Neural progenitor cell (in vitro differentiated cells): ENCODE measurements around the gene SDS. TPM values are rescaled to one million over a fixed set of nuclear protein-coding genes. Genes with fewer than 3 reads are reported as not detected.

ENCODE experiments used
- DNase-seq: peaks from one replicate; pipeline ENCODE4 v3.0.0-alpha.2; 2016; ENCODE audit warnings: low spot score
- H2AFZ ChIP-seq: fragments of 200-600 bp; sonication (generic); replicated peaks from 2 replicates; pipeline ENCODE4 v1.6.1; 2016; ENCODE audit warnings: antibody characterized with exemption
- H3F3A ChIP-seq: fragments of 200-600 bp; sonication (generic); 2 replicates; pipeline ENCODE4 v1.6.1; 2016; ENCODE audit warnings: antibody characterized with exemption, low read depth
- H3K27ac ChIP-seq: fragments of 200-600 bp; sonication (generic); 2 replicates; pipeline ENCODE4 v1.5.1; 2016; ENCODE audit warnings: mild to moderate bottlenecking
- H3K27me3 ChIP-seq: fragments of 200-600 bp; sonication (generic); 2 replicates; pipeline ENCODE4 v1.6.1; 2016; ENCODE audit warnings: mild to moderate bottlenecking, moderate library complexity
- H3K36me3 ChIP-seq: fragments of 200-600 bp; sonication (generic); 2 replicates; pipeline ENCODE4 v1.5.1; 2016
- H3K4me1 ChIP-seq: fragments of 200-600 bp; sonication (generic); 2 replicates; pipeline ENCODE4 v1.6.1; 2016; ENCODE audit warnings: mixed run types
- H3K4me2 ChIP-seq: fragments of 200-600 bp; sonication (generic); 2 replicates; pipeline ENCODE4 v1.6.1; 2016
- H3K4me3 ChIP-seq: fragments of 200-600 bp; sonication (generic); 2 replicates; pipeline ENCODE4 v1.5.1; 2016
- H3K79me2 ChIP-seq: fragments of 200-600 bp; sonication (generic); 2 replicates; pipeline ENCODE4 v1.6.1; 2016; ENCODE audit warnings: low read depth
- H3K9ac ChIP-seq: fragments of 200-600 bp; sonication (generic); 2 replicates; pipeline ENCODE4 v1.6.1; 2016
- H3K9me3 ChIP-seq: fragments of 200-600 bp; sonication (generic); 2 replicates; pipeline ENCODE4 v1.5.1; 2016; ENCODE audit warnings: low read depth
- H4K20me1 ChIP-seq: fragments of 200-600 bp; sonication (generic); 2 replicates; pipeline ENCODE4 v1.6.1; 2016; ENCODE audit warnings: low read depth
- H3K27ac Mint-ChIP-seq: 3 replicates; pipeline ENCODE4 v1.8.0; 2021; ENCODE audit warnings: mixed read lengths
- H3K27me3 Mint-ChIP-seq: 2 replicates; pipeline ENCODE4 v1.8.0; 2022; ENCODE audit warnings: low read depth, mild to moderate bottlenecking, inconsistent platforms, moderate library complexity, mixed read lengths; ENCODE audit not compliant: insufficient read depth
- H3K36me3 Mint-ChIP-seq: 3 replicates; pipeline ENCODE4 v1.8.0; 2021; ENCODE audit warnings: mixed read lengths
- H3K4me1 Mint-ChIP-seq: 3 replicates; pipeline ENCODE4 v1.8.0; 2021; ENCODE audit warnings: mixed read lengths
- H3K4me3 Mint-ChIP-seq: 3 replicates; pipeline ENCODE4 v1.8.0; 2021; ENCODE audit warnings: mild to moderate bottlenecking, moderate library complexity, mixed read lengths
- H3K9me3 Mint-ChIP-seq: 3 replicates; pipeline ENCODE4 v1.8.0; 2020; ENCODE audit warnings: mixed read lengths
- EZH2 ChIP-seq: fragments of 200-600 bp; sonication (generic); IDR thresholded peaks from 2 replicates; pipeline ENCODE4 v1.6.1; 2017; ENCODE audit warnings: antibody characterized with exemption, mild to moderate bottlenecking, moderate library complexity
- EZH2phosphoT487 ChIP-seq: fragments of 200-600 bp; sonication (generic); IDR thresholded peaks from 2 replicates; pipeline ENCODE4 v1.6.1; 2017; ENCODE audit warnings: antibody characterized with exemption
- total RNA-seq: library from RNA; depleted of rRNA; stranded (reverse); fragments of >200 nt; gene quantifications from 2 replicates; pipeline ENCODE4 v1.2.3, GENCODE V29; 2015; ENCODE audit warnings: low replicate concordance
- TF ChIP-seq, protein P1 (sequence below): fragments of 200-600 bp; sonication (generic); IDR thresholded peaks from 2 replicates; pipeline ENCODE4 v1.5.1; 2017; ENCODE audit warnings: antibody characterized with exemption, mild to moderate bottlenecking

SDS gene
- total RNA-seq, 1 donor from 2014 or later = not detected

DNA sequence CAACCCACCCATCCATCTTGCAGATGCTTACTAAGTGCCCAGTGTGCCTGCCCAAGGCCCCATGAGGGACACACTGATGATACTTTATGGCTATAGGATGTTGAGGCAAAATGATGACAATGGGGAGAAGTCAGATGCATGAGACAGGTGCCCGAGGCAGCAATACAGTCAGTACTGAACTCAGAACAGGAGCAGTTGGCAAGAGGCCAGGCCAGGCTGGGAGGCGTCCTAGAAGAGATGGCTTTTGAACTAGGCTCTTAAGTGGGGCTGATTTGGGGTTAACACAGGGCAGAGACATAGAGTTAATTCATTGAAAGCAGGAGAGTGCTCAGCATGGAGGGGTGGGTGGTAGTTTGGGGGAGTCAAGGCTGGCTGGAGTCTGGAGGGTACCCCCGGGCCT, 29.7 kb downstream of the SDS start:
- no peak overlapping the region for H3K9ac ChIP-seq
- no peaks in the 10 kb centered on the region for H3K27me3 ChIP-seq
- no peaks in the 10 kb centered on the region for H3K9me3 Mint-ChIP-seq
- H3K27ac ChIP-seq = no peak overlapping the region
- H3K27ac Mint-ChIP-seq = no peak overlapping the region
- H3K36me3 ChIP-seq = no peaks in the 10 kb centered on the region
- H3K36me3 Mint-ChIP-seq = peaks cover 16% of the 10 kb centered on the region
- H3K27me3 Mint-ChIP-seq = peaks cover 2% of the 10 kb centered on the region
- no peak for DNase-seq
- H3K9me3 ChIP-seq = no peaks in the 10 kb centered on the region
- H3K4me1 Mint-ChIP-seq = no peaks in the 10 kb centered on the region
- no peaks in the 10 kb centered on the region for H3F3A ChIP-seq
- no peak overlapping the region for H2AFZ ChIP-seq
- no peak overlapping the region for H3K4me3 Mint-ChIP-seq
- H3K4me1 ChIP-seq = no peaks in the 10 kb centered on the region
- TF ChIP-seq EZH2phosphoT487 (no peak), EZH2 (no peak)
- TF ChIP-seq, protein P1, sequence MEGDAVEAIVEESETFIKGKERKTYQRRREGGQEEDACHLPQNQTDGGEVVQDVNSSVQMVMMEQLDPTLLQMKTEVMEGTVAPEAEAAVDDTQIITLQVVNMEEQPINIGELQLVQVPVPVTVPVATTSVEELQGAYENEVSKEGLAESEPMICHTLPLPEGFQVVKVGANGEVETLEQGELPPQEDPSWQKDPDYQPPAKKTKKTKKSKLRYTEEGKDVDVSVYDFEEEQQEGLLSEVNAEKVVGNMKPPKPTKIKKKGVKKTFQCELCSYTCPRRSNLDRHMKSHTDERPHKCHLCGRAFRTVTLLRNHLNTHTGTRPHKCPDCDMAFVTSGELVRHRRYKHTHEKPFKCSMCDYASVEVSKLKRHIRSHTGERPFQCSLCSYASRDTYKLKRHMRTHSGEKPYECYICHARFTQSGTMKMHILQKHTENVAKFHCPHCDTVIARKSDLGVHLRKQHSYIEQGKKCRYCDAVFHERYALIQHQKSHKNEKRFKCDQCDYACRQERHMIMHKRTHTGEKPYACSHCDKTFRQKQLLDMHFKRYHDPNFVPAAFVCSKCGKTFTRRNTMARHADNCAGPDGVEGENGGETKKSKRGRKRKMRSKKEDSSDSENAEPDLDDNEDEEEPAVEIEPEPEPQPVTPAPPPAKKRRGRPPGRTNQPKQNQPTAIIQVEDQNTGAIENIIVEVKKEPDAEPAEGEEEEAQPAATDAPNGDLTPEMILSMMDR = no peak
- H4K20me1 ChIP-seq = no peaks in the 10 kb centered on the region
- no peak overlapping the region for H3K4me3 ChIP-seq
- no peaks in the 10 kb centered on the region for H3K79me2 ChIP-seq
- no peak overlapping the region for H3K4me2 ChIP-seq

DNA sequence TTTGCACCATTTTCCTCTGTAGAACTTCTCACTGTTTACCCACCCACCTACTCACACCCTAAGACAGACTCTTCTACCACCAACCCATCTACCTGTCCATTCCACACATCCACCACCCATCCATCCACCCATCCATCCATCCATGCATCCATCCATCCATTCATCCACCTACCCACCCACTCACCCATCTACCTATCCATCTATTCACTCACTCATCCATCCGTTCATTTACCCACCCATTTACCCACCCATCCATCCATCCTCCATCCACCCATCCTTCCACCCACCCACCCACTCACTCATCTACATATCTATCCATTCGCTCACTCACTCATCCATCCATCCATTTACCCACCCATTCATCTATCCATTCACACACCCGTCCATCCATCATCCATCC, 30.2 kb downstream of the SDS start:
- Histone ChIP-seq H3K9ac (no peak overlapping the region), H4K20me1 (no peaks in the 10 kb centered on the region), H3K36me3 (no peaks in the 10 kb centered on the region), H3K4me2 (no peak overlapping the region), H2AFZ (no peak overlapping the region), H3K27me3 (no peaks in the 10 kb centered on the region), H3K4me1 (no peaks in the 10 kb centered on the region), H3K4me3 (no peak overlapping the region), H3K9me3 (no peaks in the 10 kb centered on the region), H3K79me2 (no peaks in the 10 kb centered on the region), H3F3A (no peaks in the 10 kb centered on the region), H3K27ac (no peak overlapping the region)
- Mint-ChIP-seq H3K27ac (no peak overlapping the region), H3K9me3 (no peaks in the 10 kb centered on the region), H3K4me1 (no peaks in the 10 kb centered on the region), H3K27me3 (peaks cover 2% of the 10 kb centered on the region), H3K36me3 (peaks cover 17% of the 10 kb centered on the region), H3K4me3 (no peak overlapping the region)
- TF ChIP-seq, protein P1 = no peak
- TF ChIP-seq EZH2phosphoT487 (no peak), EZH2 (no peak)
- no peak for DNase-seq

DNA sequence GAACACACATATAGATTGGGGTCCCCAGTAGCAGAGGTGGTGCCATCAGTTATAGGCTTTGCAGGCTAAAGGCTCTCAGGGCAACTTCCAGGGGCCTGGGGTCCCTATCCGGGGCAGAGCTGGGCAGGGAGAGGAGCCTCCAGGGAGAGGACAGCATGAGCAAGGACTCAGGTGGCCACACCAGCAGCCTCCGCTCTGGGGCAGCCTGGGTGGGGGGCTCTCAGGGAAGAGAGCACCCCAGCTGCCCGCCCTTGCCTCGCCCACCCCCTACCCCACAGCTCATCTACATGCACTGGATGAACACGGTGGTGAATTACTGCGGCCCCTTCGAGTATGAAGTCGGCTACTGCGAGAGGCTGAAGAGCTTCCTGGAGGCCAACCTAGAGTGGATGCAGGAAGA, 31.3 kb downstream of the SDS start:
- Histone ChIP-seq H3K27ac (no peak overlapping the region), H3K27me3 (no peaks in the 10 kb centered on the region), H3K4me1 (no peaks in the 10 kb centered on the region), H3K9ac (no peak overlapping the region), H3K79me2 (no peaks in the 10 kb centered on the region), H3F3A (no peaks in the 10 kb centered on the region), H3K9me3 (no peaks in the 10 kb centered on the region), H2AFZ (no peak overlapping the region), H3K4me3 (no peak overlapping the region), H3K4me2 (no peak overlapping the region), H3K36me3 (no peaks in the 10 kb centered on the region), H4K20me1 (no peaks in the 10 kb centered on the region)
- Mint-ChIP-seq H3K9me3 (no peaks in the 10 kb centered on the region), H3K27me3 (peaks cover 2% of the 10 kb centered on the region), H3K36me3 (peaks cover 16% of the 10 kb centered on the region), H3K4me1 (no peaks in the 10 kb centered on the region), H3K27ac (no peak overlapping the region), H3K4me3 (no peak overlapping the region)
- no peak for DNase-seq
- TF ChIP-seq EZH2 = no peak
- TF ChIP-seq, protein P1 = no peak
- TF ChIP-seq EZH2phosphoT487 = no peak
